ENCODE measurements around the gene SEPSECS.

GRCh38 chr4:25100021-25100555 is 60.2 kb downstream of the SEPSECS start:
- TF ChIP-seq, protein P1, sequence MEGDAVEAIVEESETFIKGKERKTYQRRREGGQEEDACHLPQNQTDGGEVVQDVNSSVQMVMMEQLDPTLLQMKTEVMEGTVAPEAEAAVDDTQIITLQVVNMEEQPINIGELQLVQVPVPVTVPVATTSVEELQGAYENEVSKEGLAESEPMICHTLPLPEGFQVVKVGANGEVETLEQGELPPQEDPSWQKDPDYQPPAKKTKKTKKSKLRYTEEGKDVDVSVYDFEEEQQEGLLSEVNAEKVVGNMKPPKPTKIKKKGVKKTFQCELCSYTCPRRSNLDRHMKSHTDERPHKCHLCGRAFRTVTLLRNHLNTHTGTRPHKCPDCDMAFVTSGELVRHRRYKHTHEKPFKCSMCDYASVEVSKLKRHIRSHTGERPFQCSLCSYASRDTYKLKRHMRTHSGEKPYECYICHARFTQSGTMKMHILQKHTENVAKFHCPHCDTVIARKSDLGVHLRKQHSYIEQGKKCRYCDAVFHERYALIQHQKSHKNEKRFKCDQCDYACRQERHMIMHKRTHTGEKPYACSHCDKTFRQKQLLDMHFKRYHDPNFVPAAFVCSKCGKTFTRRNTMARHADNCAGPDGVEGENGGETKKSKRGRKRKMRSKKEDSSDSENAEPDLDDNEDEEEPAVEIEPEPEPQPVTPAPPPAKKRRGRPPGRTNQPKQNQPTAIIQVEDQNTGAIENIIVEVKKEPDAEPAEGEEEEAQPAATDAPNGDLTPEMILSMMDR (optimal IDR thresholded peaks at IDR 0.05 in 1 of 3, IDR thresholded peaks at IDR 0.05 in 1 of 3, conservative IDR thresholded peaks at IDR 0.05 in 1 of 3; ENCODE audit: extremely low read depth in 1 of 3, insufficient read depth in 2 of 3, low read length in 3 of 3), result no peak
- TF ChIP-seq EZH2 (IDR thresholded peaks at IDR 0.05; ENCODE audit: low read length), result no peak

Data from keratinocyte (primary cell).